ENCODE results near the gene SLX9.
"Not testable (repeated sequence)": the region's sequence is repeated elsewhere in the genome, so short reads cannot be mapped to it uniquely, and the experiment has no call there.

Gene SLX9

DNA sequence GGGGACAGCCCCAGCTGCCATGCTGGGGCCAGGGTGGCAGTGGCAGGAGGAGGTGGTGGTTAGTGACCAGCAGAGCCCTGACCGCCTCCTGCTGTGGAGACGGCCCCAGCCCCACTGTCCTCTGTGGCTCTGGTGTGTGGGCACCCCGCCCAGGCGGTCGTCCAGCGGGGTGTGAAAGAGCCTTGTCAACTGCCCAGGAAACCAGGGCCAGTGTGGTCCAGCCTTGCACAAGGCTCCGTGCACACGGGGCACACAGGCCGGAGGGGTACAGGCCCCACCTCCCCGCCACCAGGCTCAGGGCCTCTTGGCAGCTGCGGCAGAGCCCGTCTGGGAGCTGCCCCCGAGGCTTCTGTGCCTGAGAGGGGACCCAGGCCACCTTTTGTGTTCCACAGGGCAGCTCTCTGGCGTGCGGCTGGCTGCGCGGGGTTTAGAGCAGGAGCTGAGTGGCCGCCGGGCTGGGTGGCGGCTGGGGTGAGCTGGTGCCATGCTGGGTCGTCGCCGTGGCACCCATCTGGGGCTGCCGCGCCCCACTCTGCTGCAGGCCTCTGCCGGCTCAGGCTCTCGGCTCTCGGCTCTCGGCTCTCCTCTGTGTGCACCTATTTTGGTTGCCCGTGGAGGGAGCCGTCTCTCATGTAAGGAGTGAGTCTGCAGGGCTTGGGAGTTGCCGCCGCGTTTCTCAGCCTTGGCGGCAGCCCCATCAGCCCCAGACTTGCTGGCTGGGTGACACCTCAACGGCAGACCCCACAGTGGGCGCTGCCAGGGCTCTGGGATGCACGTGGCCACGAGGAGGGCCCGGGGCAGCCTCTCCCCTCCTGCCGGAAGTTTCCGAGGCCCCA lies 36.1 kb downstream of the SLX9 start:
- TF ChIP-seq EZH2 (IDR thresholded peaks at IDR 0.05) (no peak), FOXP2 (optimal IDR thresholded peaks at IDR 0.05; ENCODE audit: control extremely low read depth, extremely low read length, insufficient read depth) (no peak), POLR2AphosphoS5 (IDR thresholded peaks at IDR 0.05; ENCODE audit: borderline replicate concordance, low read depth, low read length) (no peak)
- no peak overlapping the region for H3K27ac ChIP-seq
- H3K36me3 ChIP-seq (ENCODE audit: insufficient read depth, low read length), result peaks cover 12% of the 10 kb centered on the region; the same call in 1 of the 2 replicates

GRCh38 chr21:44976556-44977393 lies 36.9 kb downstream of the SLX9 start:
- not testable (repeated sequence) for H3K27ac ChIP-seq; DNase-seq (ENCODE audit: low read depth, low spot score); H3K9ac ChIP-seq (ENCODE audit: insufficient read length); H3K4me3 ChIP-seq; H3K9me3 ChIP-seq (ENCODE audit: low read depth, low read length)
- peaks cover 11% of the 10 kb centered on the region; the same call in 1 of the 2 replicates for H3K36me3 ChIP-seq (ENCODE audit: insufficient read depth, low read length)

More for the DNA sequence above, 36.1 kb downstream of the SLX9 start:
- DNase-seq (ENCODE audit: low read depth, low spot score), result no peak
- no peak overlapping the region for H3K9ac ChIP-seq (ENCODE audit: insufficient read length)
- H3K4me3 ChIP-seq, result no peak overlapping the region
- no peaks in the 10 kb centered on the region for H3K9me3 ChIP-seq (ENCODE audit: low read depth, low read length)

- Histone ChIP-seq H3K27ac (no peak overlapping the region), H3K36me3 (ENCODE audit: insufficient read depth, low read length) (peaks cover 7% of the 10 kb centered on the region; the same call in 1 of the 2 replicates), H3K9me3 (ENCODE audit: low read depth, low read length) (no peaks in the 10 kb centered on the region), H3K4me3 (no peak overlapping the region), H3K9ac (ENCODE audit: insufficient read length) (no peak overlapping the region)
- no peak for DNase-seq (ENCODE audit: low read depth, low spot score)
- TF ChIP-seq POLR2AphosphoS5 (IDR thresholded peaks at IDR 0.05; ENCODE audit: borderline replicate concordance, low read depth, low read length) (no peak), FOXP2 (optimal IDR thresholded peaks at IDR 0.05; ENCODE audit: control extremely low read depth, extremely low read length, insufficient read depth) (no peak), EZH2 (IDR thresholded peaks at IDR 0.05) (no peak)
Measured at GRCh38 chr21:44977616-44978340, 37.9 kb downstream of the SLX9 start.

GRCh38 chr21:44979687-44980561 lies 40.1 kb downstream of the SLX9 start:
- H3K27ac ChIP-seq, result peak overlapping the region; percentile 76
- no peak for DNase-seq (ENCODE audit: low read depth, low spot score)
- H3K4me3 ChIP-seq, result no peak overlapping the region
- H3K9me3 ChIP-seq (ENCODE audit: low read depth, low read length), result no peaks in the 10 kb centered on the region
- H3K9ac ChIP-seq (ENCODE audit: insufficient read length), result no peak overlapping the region
- peaks cover 3% of the 10 kb centered on the region; the same call in 1 of the 2 replicates for H3K36me3 ChIP-seq (ENCODE audit: insufficient read depth, low read length)
- TF ChIP-seq FOXP2 (optimal IDR thresholded peaks at IDR 0.05; ENCODE audit: control extremely low read depth, extremely low read length, insufficient read depth) (no peak), POLR2AphosphoS5 (IDR thresholded peaks at IDR 0.05; ENCODE audit: borderline replicate concordance, low read depth, low read length) (0 out of 2 replicates have a peak, but pooled peaks have one; percentile 10)

DNA sequence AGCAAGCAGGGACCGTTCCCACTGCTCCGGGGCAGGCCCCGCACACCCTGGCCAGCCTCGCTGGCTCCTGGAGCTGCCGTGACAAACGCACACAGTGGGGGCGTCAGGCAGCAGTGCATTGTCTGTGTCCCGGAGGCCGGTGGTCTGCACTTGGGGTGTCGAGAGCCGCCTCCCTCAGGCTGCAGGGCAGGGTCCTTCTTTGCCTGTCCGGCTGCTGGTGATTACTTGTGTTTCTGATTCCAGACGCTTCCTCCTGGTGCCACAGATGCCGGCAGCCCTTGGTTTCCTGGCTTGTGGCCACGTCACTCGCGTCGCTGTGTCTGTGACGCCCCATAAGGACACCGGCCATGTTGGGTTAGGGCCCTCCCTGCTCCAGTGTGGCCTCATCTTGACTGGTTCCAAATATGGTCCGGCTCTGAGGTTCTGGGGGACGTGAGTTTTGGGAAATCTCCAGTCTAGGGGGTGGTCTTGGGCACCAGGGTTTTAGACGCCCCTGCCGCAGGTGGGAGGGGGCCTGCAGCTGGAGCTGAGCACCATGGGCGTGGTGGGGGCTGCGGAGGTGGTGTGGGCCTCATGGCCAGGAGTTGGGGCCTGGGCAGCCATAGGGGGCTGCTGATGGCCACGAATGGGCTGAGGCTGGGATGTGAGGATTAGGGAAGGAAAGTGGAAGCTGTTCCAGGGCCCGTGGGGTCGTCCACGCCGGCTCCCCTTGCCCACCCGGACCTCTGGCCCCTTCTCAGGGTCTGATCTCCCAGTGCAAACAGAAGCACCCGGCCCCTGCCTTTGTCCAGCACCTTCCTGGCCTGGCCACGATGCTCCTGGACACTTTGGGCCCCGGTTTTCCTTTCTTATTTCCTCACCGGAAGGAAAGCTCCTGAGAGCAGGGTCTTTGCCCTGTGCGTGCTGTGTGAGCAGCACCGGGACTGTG lies 41.0 kb downstream of the SLX9 start:
- 0 out of 2 replicates have a peak, but pooled peaks have one; percentile 8 for TF ChIP-seq POLR2AphosphoS5 (IDR thresholded peaks at IDR 0.05; ENCODE audit: borderline replicate concordance, low read depth, low read length)
- TF ChIP-seq EZH2 (IDR thresholded peaks at IDR 0.05), result no peak
- no peak for DNase-seq (ENCODE audit: low read depth, low spot score)
- no peak overlapping the region for H3K9ac ChIP-seq (ENCODE audit: insufficient read length)
- H3K9me3 ChIP-seq (ENCODE audit: low read depth, low read length), result no peaks in the 10 kb centered on the region
- peak overlapping the region; percentile 76 for H3K27ac ChIP-seq
- H3K36me3 ChIP-seq (ENCODE audit: insufficient read depth, low read length), result no peaks in the 10 kb centered on the region; the same call in 1 of the 2 replicates
- H3K4me3 ChIP-seq, result no peak overlapping the region

DNA sequence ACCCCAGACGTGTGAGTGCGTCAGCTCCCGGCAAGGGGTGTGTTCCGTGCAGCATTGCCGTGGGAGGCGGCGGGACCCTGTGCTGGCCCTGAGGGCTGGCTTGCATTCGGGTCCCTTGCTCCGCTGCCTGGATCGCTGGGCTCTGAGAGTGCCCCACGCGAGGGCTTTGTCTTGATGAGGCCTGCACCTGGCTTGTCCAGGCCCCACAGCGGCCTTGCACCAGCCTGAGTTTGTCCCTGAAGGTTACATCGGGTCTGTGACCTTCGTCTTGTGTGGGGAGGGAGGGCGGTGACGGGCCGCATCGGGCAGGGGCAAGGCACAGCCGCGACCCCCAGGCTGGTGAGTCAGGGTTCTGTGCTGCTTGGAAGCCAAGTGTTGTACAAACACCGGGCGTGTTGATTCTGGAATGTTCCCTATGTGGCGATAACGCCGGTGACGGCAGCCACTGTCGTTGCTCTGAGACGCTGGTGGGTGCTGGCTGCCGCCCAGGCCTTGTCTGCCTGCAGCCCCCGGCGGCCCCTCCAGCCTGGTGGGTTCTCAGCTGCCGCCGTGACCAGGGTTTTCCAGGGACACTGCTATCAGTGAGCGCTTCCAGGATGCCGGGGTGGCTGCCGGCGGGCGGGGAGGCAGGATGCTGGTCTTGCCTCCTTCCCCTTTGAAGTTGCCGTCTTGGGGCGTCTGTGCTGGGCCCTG lies 42.9 kb downstream of the SLX9 start:
- no peak for DNase-seq (ENCODE audit: low read depth, low spot score)
- no peaks in the 10 kb centered on the region; the same call in 1 of the 2 replicates for H3K36me3 ChIP-seq (ENCODE audit: insufficient read depth, low read length)
- H3K9ac ChIP-seq (ENCODE audit: insufficient read length), result no peak overlapping the region
- no peak for TF ChIP-seq POLR2AphosphoS5 (IDR thresholded peaks at IDR 0.05; ENCODE audit: borderline replicate concordance, low read depth, low read length)
- no peak for TF ChIP-seq EZH2 (IDR thresholded peaks at IDR 0.05)
- TF ChIP-seq FOXP2 (optimal IDR thresholded peaks at IDR 0.05; ENCODE audit: control extremely low read depth, extremely low read length, insufficient read depth), result no peak
- H3K4me3 ChIP-seq, result no peak overlapping the region
- H3K9me3 ChIP-seq (ENCODE audit: low read depth, low read length), result no peaks in the 10 kb centered on the region
- peak overlapping the region; percentile 77 for H3K27ac ChIP-seq

Measured in SK-N-MC (cell line).